Right lobe of liver (tissue), 4 donors: Measurements from ENCODE around the gene ZFP64.

Source experiments
- CTCF ChIP-seq, 4 donors: fragments of 200-600 bp in 3 of 4; fragments of 450-650 bp in 1 of 4; IDR thresholded peaks; one replicate each; pipeline versions ENCODE4 v1.5.1 to v1.8.0; 2016 to 2022; ENCODE audit warnings: antibody characterized with exemption in 4 of 4, mild to moderate bottlenecking in 2 of 4
- POLR2A ChIP-seq: fragments of 450-650 bp; IDR thresholded peaks from one replicate; pipeline ENCODE4 v1.6.1; 2017; ENCODE audit warnings: antibody characterized with exemption, mild to moderate bottlenecking
- donor health status: DM: no; HTN: no; CAD: no.
- donor health status: DM: no; HTN: no; CAD: no.
- donor health status: DM: no; HTN: yes; CAD: no.

GRCh38 chr20:52132337-52132736, 59.2 kb downstream of the ZFP64 start:
- TF ChIP-seq POLR2A (no peak), CTCF (IDR thresholded peaks at IDR 0.05) (no peak)
